Stimulated activated CD4-positive, alpha-beta T cell treated with anti-CD3 and anti-CD28 coated beads, Interleukin-4, amount 100 ng/mL, for 24 hours (primary cell): Measurements from ENCODE around the gene HDAC9.

ENCODE experiments used
- DNase-seq: peaks from one replicate; pipeline ENCODE4 v3.0.0-alpha.2; 2020

HDAC9 gene

DNA sequence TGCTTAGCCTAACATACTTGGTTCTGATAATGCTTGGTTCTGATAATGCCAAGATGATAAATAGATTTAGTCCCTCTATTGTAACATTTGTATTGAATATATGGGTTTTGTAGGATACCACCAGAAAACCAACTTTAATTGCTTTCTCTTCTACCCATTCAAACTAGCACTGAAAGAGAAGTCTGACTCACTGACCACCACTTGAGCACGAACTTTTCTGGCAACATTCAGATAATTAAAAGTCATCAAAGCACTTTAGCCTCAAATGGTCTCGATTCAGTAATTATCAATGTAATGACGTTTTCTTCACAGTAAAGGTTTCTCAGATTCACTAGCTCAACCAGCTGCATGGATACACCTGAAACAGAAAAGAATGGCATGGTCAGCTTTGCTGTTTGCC, 63.0 kb downstream of the HDAC9 start:
- DNase-seq = no peak

DNA sequence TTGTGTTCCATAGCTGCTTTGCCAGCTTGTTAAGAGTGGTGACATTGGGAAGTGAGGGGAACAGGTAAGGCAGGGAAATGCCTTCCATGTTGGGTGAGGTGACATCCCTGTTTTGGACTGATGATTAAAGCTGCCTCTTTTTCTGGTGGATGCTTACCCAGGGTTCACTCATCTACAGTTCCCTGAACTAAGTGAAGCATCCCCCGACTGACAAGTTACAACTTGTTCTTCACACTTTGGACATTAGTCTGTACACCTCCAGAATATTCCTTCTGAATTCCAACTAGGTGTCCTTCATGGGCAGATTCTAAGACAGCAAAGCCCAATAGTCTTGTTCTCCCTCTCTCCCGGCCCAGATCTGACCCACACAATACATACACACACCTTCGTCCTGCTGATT, 63.4 kb downstream of the HDAC9 start:
- DNase-seq = no peak

DNA sequence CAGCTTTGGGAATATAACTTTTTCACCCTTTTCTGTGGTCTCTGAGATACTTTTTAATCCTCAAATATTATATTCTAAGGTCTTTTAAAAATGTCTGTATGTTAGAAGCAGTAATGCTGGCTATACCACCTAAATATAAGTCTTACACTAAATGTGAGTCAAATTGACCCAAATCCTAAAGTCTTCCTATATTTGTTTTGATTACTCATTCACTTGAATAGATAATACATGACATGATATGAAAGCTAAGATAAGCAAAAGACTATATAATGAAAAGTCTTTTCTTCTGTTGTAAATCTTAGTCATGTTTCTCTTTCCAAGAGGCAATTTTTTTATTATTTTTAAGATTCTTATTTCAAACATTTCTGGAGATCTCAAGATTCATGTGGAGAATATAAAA, 64.2 kb downstream of the HDAC9 start:
- no peak for DNase-seq

DNA sequence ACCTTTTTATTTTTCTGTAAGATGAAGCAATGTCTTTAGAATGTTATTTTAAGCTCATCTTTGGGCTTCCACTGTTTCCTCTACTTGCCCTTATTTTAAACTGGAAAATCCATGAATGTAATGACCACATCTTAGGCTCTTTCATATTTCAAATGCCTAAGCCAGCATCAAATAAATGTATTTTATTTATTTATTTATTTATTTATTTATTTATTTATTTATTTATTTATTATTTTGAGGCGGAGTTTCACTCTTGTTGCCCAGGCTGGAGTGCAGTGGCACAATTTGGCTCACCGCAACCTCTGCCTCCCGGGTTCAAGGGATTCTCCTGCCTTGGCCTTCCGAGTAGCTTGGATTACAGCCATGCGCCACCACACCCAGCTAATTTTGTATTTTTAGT, 69.2 kb downstream of the HDAC9 start:
- no peak for DNase-seq

DNA sequence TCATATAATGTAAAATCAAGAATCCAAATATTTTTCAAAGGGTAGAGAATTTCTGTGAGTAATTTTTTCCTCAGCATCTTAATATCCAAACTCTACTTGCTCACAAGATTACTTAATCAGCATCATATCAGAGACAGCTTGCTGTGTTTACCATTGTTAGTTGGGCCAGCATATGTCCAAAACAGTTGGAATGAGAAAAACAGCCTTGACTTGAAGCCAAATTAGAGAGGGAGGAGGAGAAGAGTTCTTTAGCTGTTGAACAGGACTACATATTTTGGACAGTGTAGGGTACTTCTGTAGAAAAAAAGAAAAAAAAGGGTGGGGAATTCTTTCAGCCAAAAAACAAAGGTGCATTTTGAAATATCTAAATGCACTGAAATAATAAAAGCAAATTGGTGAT, 69.8 kb downstream of the HDAC9 start:
- DNase-seq = no peak

DNA sequence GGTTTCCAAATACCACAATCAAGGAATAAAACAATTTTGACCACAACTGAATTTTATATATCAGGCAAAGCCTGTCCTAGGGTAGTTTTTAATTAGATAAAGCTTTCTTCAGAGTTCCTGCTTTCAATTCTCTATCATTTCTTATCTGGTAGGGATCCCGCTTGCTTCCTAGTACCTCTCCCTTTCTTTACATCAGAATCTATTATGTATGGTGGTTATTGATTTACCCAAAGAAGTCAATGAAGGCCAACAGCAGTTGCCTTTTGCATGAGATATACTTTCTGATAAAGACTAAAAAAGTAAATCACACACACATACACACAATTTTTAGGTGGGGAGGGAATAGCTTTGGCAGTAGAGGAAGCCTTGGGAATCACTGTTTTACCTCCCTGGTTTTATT, 70.7 kb downstream of the HDAC9 start:
- no peak for DNase-seq

DNA sequence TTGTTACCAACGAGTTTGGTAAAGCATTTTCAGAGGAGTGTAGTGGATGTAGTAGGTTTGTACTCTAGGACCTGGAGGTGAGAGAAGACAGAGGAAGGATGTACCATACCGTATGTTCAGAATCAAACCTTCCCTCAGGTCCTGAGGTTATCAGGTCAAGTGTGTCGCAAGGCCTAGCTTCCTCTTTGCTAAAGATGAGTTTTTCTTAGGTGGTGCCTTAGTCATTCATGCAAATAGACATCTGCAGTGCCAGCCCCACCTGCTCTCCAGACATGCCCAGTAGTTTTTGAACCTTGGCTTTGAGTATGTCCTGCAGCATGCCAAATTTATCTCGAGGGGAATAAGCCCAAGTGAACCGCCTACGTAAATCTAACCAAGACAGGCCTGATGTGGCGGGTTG, 71.3 kb downstream of the HDAC9 start:
- no peak for DNase-seq

DNA sequence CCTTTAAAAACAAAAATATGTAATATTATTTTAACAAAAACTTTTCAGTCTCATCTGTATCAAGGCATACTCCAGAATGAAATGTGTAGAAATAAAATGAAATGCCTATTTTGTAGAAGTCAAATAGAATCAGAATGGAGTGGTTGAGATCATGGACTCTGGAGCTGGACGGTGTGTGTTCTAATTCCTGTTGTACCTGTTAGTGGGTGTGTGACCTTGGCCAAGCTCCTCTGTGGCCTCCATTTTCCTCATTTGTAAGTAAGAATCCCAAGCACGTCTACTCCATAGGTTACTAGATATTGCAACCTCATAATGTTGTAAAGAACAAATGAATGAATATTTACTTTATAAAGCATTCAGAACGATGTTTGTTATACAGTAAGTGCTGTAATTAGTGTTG, 74.9 kb downstream of the HDAC9 start:
- no peak for DNase-seq

DNA sequence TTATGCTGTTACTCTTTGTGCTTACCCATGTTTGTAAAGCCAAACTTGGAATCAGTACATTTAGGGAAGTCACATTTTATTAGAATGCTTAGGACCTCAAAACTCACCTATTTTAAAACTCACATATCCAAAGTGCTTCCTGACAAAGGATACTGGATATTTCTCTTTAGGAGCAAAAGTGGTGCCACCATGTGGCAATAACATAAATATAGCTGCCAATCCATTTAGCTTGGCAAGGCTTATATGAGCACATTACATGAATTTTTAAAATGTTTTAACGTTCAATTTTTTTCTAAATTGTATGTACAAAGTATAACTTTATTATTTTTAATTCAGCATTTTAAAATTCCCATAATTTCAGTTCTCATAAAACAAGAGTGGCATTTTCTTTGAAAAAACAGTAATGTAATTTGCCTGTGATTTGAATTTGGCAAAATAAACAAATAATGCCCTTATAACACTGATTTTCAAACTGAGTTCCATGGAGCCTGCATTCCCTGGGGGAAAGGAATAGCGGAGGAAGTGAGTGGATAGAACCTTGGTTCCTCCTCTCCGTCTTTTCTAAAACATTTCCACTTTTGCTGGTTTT, 75.4 kb downstream of the HDAC9 start:
- DNase-seq = no peak

DNA sequence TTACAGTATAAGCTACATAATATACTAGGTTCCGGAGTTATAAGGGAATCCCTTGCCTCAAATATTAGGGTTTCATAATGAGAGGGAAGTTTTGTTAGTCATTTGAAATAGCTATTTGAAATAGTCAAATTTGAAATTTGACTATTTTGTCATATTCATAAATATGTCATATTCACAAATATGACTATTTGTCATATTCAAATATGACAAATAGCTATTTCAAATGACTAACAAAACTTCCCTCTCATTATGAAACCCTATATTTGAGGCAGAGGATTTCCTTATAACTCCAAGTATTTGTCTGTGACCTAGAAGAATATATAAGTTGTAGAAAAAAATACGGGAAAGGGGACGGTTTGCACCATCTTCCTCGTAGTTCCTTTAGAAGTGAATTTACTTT, 76.6 kb downstream of the HDAC9 start:
- DNase-seq = no peak

DNA sequence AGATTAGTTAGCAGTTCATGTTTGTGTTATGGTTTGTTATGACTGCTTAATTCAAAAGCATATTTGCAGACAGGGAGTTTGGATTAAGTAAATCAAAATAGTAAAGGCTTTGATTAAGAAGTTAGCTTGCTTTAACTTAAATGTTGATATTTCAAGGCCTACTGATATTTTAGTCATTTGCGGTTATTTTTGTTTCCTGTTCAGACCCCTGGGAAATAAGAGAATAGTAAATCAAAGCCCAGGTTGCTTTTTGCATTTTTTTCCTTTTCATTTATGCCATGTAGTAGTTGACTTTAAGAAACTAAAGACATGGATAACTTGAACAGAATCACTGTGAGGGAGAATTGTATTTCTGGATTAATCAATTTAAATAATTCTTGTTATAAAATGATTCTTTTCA, 77.3 kb downstream of the HDAC9 start:
- DNase-seq = no peak

DNA sequence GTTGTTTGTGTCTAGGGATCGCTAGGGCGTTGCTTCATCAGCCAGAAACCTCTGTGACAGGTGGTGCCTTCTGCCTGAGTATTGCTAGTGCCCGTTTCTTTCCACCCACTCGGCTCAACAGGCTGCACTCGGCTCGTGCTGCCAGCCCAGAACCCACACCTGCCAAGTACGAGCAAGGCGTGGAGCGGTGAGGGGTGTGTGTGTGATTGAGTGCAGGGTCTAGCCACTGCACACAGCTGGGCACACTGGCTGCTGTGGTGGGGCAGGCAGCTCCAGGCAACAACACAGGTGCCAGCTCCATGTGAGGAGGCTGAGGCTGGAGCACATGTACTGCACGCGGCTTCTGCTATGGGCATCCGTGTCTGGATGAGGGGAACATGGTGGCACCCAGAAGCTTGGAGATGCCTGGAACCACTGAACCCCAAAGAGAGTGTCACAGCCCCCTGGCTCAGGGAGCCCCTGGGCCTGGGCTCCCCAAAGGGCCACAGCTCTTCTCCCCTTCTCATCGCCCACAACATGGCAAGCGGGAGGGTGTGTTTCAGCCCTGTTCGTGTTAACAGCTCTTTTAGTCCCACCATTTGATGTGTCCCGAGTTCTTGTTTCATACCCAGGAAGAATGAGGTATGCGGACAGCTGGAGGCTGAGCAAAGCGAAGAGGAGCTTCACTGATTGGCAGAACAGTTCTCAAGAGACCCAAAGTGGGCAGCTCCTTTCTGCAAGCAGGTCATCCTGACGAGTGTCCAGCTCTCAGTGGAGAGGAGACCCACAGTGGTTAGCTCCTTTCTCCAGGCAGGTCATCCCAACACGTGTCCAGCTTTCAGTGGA, 78.1 kb downstream of the HDAC9 start:
- DNase-seq = no peak

DNA sequence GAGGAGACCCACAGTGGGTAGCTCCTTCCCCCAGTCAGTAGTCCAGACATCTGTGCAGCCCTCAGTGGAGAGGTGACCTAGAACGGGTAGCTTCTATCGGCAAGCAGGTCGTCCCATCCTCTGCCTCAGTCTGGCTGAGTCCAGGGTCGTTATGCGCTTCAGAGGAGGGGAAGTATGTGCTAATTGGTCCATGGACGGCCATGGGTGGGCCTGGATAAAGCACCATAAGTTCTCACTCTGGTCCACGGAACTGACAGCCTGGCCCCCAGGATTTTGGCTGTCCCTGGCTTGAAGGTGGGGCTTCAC, 78.6 kb downstream of the HDAC9 start:
- no peak for DNase-seq

DNA sequence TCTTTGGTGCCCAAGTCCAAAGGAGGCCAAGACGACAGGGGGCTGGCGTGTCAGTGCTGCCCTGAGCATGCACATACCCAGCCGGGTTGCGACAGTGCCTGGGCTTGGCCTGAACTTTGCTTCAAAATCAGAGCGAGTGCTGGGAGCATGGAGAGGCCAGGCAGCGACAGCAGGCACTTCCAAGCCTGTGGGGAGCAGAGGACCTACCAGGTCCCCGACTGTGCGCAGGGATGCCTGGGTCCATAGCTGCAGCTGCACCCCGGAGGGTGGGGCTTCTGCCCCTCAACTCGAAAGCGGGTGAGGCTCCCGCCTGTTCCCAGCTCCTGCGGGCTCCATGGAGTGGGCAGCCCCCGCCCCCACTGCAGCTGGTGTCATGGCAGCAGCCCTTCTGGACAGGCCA, 79.1 kb downstream of the HDAC9 start:
- no peak for DNase-seq

DNA sequence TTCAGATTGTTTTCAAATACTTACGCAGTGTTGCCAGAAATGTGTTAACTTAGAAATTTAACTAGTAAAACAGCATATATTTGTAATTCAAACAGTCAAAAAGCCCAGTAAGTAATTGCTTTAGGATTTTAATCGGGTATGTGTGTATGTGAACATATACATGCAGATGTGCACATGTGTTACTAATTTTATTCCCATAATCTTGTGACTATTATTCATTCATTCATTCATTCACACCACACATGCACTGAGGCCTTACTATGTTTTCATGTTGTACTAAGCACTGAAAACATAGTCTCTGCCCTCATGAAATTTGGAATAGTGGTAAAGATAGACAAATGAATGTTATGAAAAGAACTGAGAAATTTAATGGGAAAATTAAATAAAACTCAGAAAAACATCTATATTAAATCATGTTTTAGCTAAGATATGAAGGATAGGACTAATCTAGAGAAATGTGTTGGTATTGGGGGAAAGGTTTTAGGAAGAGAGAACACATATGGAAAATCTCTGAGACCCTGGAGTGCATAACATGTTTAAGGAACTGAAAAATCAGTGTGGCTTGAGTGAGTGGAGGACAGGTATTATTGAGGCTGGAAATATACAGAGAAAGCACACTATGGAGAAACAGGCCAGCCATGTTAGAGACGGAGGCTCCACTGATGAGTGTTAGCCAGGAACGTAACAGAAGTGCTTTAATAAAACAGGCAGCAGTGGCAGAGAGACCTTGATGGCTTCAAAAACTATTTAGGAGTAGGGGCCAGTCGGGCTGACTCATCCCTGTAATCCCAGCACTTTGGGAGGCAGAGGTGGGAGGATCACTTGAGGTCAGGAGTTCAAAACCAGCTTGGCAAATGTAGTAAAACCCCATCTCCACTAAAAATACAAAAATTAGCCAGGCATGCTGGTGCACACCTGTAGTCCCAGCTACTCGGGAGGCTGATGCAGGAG, 80.3 kb downstream of the HDAC9 start:
- DNase-seq = no peak

DNA sequence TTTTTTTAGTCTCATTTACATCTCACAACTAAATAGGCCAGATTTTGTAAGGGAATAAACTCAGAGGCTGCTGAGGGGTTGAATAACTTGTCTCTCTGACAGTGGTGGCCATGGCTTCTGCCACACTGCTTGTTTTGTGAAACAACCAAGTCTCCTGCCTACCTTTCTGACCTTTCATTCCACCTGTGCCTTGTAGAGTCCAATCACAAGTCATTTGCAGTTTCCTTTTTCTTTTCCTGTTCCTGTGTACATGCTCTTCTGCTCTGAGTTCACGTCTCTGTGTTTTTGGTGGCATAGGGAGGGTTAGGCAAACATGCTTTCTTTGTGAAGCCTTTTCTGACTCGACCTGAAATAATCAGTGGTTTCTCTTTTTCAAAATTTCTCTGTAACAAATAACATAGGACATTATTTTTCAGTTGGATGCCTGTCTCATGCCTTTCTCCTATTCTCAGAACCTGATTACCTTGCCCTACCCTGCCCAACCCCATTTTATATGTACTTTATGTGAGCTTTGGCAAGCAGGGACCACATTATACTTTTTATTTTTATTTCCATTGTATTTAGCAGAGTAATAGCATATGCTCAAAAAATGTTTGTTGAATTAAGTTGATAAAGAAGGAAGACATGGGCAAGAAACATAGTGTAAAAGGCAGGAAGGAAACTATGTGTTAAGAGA, 81.7 kb downstream of the HDAC9 start:
- DNase-seq = no peak

DNA sequence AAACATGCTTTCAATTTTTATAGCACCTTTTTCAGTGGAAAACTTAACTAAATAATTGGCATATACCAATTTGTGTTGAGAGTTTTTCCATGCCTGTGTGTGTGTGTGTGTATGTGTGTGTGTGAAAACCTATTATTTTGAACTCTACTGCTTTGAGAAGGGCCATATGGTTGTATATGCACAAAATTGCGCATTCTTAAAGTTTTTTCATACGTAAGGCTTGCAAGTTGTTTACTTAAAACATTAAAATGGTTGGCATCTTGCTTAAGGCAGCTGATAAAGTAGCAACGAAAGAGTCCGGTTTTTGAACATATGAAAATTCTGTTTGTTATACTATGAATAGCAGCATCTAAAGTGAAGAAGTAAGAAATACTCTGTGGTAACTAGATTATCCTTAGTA, 84.1 kb downstream of the HDAC9 start:
- DNase-seq = no peak

DNA sequence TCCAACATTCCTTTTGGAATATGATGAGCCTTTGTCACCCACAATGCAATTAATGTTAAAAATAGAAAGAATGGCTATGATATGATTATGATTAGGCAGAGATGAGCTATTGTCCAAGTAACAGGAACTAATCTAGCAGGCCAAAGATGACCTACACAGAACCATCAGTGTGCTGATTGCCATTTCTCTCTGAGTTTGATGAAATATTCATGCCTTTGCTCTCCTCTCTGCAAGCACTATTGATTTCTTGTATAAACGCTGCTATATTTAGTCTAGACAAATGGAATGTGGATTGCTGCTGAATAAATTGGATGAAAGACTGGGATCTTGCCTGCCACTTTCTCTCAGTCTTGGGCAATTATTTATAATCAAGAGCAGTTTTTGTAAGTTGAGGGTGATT, 85.4 kb downstream of the HDAC9 start:
- no peak for DNase-seq

DNA sequence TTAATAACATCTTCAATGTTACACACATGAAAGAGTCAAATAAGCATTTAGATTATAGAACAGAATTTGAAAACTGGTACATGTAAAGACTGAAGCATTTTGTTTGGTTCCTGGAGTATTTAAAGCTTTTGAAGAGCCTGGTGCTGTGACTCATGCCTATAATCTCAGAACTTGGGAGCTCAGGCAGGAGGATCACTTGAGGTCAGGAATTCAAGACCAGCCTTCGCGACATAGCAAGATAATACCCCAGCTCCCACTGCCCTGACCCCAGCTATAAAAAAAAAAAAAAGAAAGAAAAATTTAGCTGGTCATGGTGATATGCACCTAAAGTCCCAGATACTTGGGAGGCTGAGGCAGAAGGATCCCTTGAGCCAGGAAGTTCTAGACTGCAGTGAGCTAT, 87.8 kb downstream of the HDAC9 start:
- DNase-seq = no peak

DNA sequence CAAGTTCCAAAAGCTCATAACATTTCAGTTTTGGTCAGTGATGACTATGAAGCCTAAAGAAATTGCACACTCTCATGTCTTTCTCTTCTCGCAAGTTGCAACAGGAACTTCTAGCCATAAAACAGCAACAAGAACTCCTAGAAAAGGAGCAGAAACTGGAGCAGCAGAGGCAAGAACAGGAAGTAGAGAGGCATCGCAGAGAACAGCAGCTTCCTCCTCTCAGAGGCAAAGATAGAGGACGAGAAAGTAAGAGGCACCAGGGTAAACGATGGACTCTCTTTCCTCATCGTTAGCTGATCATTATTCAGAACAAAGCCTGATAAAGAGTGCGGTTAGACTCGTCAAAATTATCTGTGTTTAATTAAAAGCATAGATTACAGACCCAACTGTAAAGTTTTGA, 94.7 kb downstream of the HDAC9 start:
- DNase-seq = no peak

DNA sequence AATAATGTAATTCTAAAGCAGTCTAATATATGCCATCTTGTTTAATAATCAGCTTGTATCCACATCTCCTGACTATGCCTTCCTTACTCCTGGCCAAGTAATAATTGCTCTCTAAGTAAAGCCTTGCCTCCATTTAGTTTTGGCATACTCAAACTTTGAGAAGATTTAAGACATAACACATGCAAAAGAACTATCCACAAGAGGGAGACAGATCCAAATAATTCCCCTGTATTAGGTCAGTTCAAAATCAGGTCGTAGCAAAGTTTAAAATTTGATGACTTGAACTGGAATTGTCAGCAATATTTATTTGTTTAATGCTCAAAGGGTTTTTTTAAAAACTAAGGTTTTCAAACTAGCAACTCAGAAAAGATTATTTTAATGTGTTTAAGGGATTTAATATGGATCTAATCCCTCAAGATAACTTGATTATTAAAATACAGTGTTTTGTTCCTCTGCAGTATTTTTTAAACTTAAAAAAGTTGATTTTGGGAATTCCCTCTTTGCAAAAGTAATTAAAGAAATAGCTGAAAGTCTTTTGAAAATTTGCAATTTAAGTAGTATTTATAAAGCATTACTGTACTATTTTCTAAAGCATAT, 95.3 kb downstream of the HDAC9 start:
- no peak for DNase-seq

DNA sequence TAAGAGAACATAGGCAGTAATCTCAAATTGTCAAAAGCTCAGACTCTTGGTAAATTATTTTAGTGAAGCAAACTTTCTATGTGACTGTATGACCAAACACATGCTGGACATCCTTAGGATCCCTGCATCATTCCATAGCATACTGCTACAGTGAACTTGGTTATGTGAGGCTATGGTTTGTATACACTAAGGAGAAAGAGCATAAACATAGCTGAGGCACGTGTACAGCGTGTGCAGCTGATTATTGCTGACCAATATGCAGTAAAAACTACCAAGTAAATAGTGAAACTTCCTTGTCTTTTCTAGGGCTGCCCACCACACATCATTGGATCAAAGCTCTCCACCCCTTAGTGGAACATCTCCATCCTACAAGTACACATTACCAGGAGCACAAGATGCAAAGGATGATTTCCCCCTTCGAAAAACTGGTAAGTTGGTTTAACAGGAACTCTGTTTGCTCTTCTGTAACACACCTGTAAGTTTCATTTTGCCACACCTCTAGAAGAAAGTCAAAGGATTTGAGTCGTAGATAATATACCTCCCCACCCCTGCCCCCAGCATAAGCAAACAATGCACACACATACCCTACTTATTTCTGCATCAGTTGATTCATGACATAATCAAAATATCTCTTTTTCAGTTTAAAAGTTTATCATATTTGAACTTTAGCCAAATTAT, 98.2 kb downstream of the HDAC9 start:
- no peak for DNase-seq
